ENCODE data around the gene CPNE8. TPM values are rescaled to one million over a fixed set of nuclear protein-coding genes. Genes with fewer than 3 reads are reported as not detected.

The CPNE8 gene
- total RNA-seq, 1 experiment from 2014 or later: 7.2 TPM

DNA sequence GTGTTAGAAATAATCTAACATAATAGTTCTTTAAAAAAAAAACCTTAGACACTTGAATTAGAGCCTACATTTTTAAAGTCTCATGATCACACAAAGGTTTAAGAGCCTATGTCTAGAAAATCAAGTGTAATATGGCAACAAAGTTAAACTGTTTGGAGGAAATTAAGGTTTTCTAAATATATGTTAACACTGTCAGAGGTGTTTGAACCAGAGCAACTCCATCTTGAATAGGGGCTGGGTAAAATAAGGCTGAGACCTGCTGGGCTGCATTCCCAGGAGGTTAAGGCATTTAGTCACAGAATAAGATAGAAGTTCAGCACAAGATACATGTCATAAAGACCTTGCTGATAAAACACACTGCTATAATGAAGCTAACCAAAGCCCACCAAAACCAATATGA is 12.4 kb downstream of the CPNE8 start:
- Histone ChIP-seq H3K4me2 (ENCODE audit: low read length) (no peak overlapping the region), H3K27ac (ENCODE audit: low read length) (no peak overlapping the region), H3K4me1 (ENCODE audit: insufficient read depth, low read length) (peaks cover 3% of the 10 kb centered on the region; the same call in 1 of the 2 replicates), H4K20me1 (ENCODE audit: low read length) (no peaks in the 10 kb centered on the region), H3K9ac (ENCODE audit: low read length) (no peak overlapping the region), H3K9me2 (replicated peaks; ENCODE audit: low read length) (no peaks in the 10 kb centered on the region), H3K36me3 (ENCODE audit: low read depth, low read length) (no peaks in the 10 kb centered on the region), H3K4me3 (ENCODE audit: low read length) (no peak overlapping the region), H2AFZ (ENCODE audit: low read length) (no peak overlapping the region), H3F3A (ENCODE audit: low read length, unreplicated experiment) (no peaks in the 10 kb centered on the region), H3K27me3 (ENCODE audit: low read length) (no peaks in the 10 kb centered on the region), H3K9me3 (ENCODE audit: low read length) (no peaks in the 10 kb centered on the region), H3K79me2 (ENCODE audit: low read length) (0 out of 2 replicates have a peak, but pooled peaks cover 4% of the 10 kb centered on the region)
- DNase-seq (no peak), ATAC-seq (no peak)
- TF ChIP-seq, protein P1, sequence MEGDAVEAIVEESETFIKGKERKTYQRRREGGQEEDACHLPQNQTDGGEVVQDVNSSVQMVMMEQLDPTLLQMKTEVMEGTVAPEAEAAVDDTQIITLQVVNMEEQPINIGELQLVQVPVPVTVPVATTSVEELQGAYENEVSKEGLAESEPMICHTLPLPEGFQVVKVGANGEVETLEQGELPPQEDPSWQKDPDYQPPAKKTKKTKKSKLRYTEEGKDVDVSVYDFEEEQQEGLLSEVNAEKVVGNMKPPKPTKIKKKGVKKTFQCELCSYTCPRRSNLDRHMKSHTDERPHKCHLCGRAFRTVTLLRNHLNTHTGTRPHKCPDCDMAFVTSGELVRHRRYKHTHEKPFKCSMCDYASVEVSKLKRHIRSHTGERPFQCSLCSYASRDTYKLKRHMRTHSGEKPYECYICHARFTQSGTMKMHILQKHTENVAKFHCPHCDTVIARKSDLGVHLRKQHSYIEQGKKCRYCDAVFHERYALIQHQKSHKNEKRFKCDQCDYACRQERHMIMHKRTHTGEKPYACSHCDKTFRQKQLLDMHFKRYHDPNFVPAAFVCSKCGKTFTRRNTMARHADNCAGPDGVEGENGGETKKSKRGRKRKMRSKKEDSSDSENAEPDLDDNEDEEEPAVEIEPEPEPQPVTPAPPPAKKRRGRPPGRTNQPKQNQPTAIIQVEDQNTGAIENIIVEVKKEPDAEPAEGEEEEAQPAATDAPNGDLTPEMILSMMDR (conservative IDR thresholded peaks at IDR 0.05; ENCODE audit: low read depth, low read length): no peak
- TF ChIP-seq EZH2phosphoT487 (IDR thresholded peaks at IDR 0.05; ENCODE audit: borderline replicate concordance, low read length) (no peak), EZH2 (IDR thresholded peaks at IDR 0.05; ENCODE audit: low read length, unreplicated experiment) (no peak)
- BruUV-seq (replicated peaks): no TSS peak
- ChIA-PET POLR2A (ENCODE audit: unreplicated experiment) (no interaction called here), CTCF (no interaction called here)
- intact Hi-C loops (cut with micrococcal nuclease): loop anchor here (10.0 kb wide), 1 partner anchor 158 kb away; no protein-coding TSS in a partner anchor

DNA sequence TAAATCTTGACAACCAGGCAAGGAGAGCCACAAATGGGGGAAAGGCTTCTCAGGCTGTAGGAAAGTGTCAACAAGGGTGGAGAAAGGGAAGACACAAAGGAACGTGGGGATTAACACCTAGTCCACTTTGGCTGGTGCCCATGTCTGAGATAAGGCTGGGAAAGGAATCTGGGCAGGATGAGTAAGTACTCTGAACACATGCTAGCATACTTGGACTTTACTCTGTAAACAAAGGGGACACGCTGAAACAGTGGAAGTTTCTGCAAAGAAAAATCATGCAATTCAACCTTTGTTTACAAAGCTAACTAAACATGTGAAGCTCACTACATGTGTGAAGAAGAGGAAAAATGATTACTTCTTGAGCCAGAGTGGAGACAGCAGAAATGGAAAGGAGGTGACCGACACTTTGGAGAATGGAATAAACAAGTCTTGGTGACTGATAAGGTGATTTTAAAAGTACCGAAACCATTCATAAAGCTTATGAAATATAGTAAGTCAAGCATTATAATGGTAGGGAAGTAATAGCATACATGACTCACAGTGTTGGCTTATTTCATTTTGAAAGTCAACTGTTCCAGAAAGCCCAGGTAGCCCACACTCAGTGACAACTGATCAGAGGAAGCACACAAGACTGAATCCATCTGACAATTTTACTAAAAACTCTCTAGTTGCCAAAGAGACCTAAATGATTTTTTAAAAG is 13.2 kb downstream of the CPNE8 start:
- Histone ChIP-seq H2AFZ (ENCODE audit: low read length) (no peak overlapping the region), H3K9me3 (ENCODE audit: low read length) (no peaks in the 10 kb centered on the region), H4K20me1 (ENCODE audit: low read length) (no peaks in the 10 kb centered on the region), H3F3A (ENCODE audit: low read length, unreplicated experiment) (no peaks in the 10 kb centered on the region), H3K9me2 (replicated peaks; ENCODE audit: low read length) (no peaks in the 10 kb centered on the region), H3K27ac (ENCODE audit: low read length) (no peak overlapping the region), H3K4me3 (ENCODE audit: low read length) (no peak overlapping the region), H3K36me3 (ENCODE audit: low read depth, low read length) (no peaks in the 10 kb centered on the region), H3K79me2 (ENCODE audit: low read length) (0 out of 2 replicates have a peak, but pooled peaks cover 4% of the 10 kb centered on the region), H3K27me3 (ENCODE audit: low read length) (no peaks in the 10 kb centered on the region), H3K4me1 (ENCODE audit: insufficient read depth, low read length) (peaks cover 3% of the 10 kb centered on the region; the same call in 1 of the 2 replicates), H3K9ac (ENCODE audit: low read length) (no peak overlapping the region), H3K4me2 (ENCODE audit: low read length) (no peak overlapping the region)
- no peak for DNase-seq
- no TSS peak for BruUV-seq (replicated peaks)
- ChIA-PET CTCF (no interaction called here), POLR2A (ENCODE audit: unreplicated experiment) (interaction anchor here (0.6 kb wide), 1 partner anchor 589 kb away, joined by 3 read pairs; no protein-coding TSS in a partner anchor)
- TF ChIP-seq EZH2 (IDR thresholded peaks at IDR 0.05; ENCODE audit: low read length, unreplicated experiment): no peak
- TF ChIP-seq EZH2phosphoT487 (IDR thresholded peaks at IDR 0.05; ENCODE audit: borderline replicate concordance, low read length): no peak
- TF ChIP-seq, protein P1 (conservative IDR thresholded peaks at IDR 0.05; ENCODE audit: low read depth, low read length): no peak
- no peak for ATAC-seq
- intact Hi-C loops (cut with micrococcal nuclease): loop anchor here (10.0 kb wide), 1 partner anchor 157 kb away; no protein-coding TSS in a partner anchor

All from PC-3 (cell line).